ENCODE measurements around the gene ECHDC3.

ECHDC3 gene

DNA sequence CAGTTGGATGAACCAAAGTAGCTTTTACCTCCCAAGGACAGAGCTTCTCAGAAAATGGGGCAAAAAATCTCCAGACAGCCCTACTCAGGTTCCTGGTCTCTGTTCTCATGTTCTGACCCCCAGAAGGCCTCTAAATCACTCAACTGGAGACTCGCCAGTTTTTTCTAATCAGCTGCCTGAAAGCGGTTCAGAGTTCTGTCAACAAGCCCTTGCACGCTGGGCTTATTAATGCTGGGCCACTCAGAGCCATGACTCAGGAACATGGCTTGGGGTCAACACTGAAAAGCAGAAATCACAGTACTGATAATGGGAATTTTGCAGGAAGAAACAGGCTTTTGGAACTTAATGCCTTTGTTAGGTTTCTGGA, 15.3 kb downstream of the ECHDC3 start (continued):
- no peak for TF ChIP-seq ZNF324 (tag by site-specific recombination; IDR thresholded peaks at IDR 0.05)
- TF ChIP-seq ZNF24 (tag by site-specific recombination; IDR thresholded peaks at IDR 0.05), result no peak
- no peak; the same call in 1 of the 2 replicates for TF ChIP-seq PATZ1 (tag by site-specific recombination; IDR thresholded peaks at IDR 0.05)
- TF ChIP-seq PRDM6 (tag by site-specific recombination; IDR thresholded peaks at IDR 0.05), result peak; percentile 47; the same call in 1 of the 2 replicates
- no peak for TF ChIP-seq RBAK (tag by site-specific recombination; IDR thresholded peaks at IDR 0.05)
- TF ChIP-seq ZNF624 (tag by site-specific recombination; IDR thresholded peaks at IDR 0.05), result no peak
- TF ChIP-seq BCL11B (tag by site-specific recombination; IDR thresholded peaks at IDR 0.05; ENCODE audit: low read depth), result no peak
- no peak for TF ChIP-seq ZNF140 (tag by site-specific recombination; IDR thresholded peaks at IDR 0.05)
- TF ChIP-seq, protein P1, sequence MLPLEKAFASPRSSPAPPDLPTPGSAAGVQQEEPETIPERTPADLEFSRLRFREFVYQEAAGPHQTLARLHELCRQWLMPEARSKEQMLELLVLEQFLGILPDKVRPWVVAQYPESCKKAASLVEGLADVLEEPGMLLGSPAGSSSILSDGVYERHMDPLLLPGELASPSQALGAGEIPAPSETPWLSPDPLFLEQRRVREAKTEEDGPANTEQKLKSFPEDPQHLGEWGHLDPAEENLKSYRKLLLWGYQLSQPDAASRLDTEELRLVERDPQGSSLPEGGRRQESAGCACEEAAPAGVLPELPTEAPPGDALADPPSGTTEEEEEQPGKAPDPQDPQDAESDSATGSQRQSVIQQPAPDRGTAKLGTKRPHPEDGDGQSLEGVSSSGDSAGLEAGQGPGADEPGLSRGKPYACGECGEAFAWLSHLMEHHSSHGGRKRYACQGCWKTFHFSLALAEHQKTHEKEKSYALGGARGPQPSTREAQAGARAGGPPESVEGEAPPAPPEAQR (tag by site-specific recombination; IDR thresholded peaks at IDR 0.05), result no peak
- peak; percentile 22; the same call in 1 of the 2 replicates for TF ChIP-seq ZNF585B (tag by site-specific recombination; IDR thresholded peaks at IDR 0.05)
- TF ChIP-seq ZNF350 (tag by site-specific recombination; IDR thresholded peaks at IDR 0.05), result no peak
- TF ChIP-seq ZNF629 (tag by site-specific recombination; IDR thresholded peaks at IDR 0.05), result peak; percentile 50; the same call in 1 of the 2 replicates
- peak; percentile 82 for TF ChIP-seq FEZF1 (tag by site-specific recombination; IDR thresholded peaks at IDR 0.05)
- TF ChIP-seq ZNF280C (tag by site-specific recombination; IDR thresholded peaks at IDR 0.05), result no peak
- TF ChIP-seq ZFP41 (tag by site-specific recombination; IDR thresholded peaks at IDR 0.05; ENCODE audit: borderline replicate concordance), result no peak
- TF ChIP-seq TCF7L2 (IDR thresholded peaks at IDR 0.05; ENCODE audit: borderline replicate concordance, low read depth, low read length), result no peak
- TF ChIP-seq SETDB1 (IDR thresholded peaks at IDR 0.05; ENCODE audit: insufficient read length, low read length), result no peak
- no peak for TF ChIP-seq ZNF548 (tag by site-specific recombination; IDR thresholded peaks at IDR 0.05)
- TF ChIP-seq ZNF19 (tag by site-specific recombination; IDR thresholded peaks at IDR 0.05; ENCODE audit: low read depth), result no peak
- no peak for TF ChIP-seq MYNN (tag by site-specific recombination; IDR thresholded peaks at IDR 0.05; ENCODE audit: borderline replicate concordance)
- peak; percentile 73 for TF ChIP-seq ZSCAN30 (tag by site-specific recombination; IDR thresholded peaks at IDR 0.05)
- TF ChIP-seq ZNF555 (tag by site-specific recombination; conservative IDR thresholded peaks at IDR 0.05), result no peak
- no peak for TF ChIP-seq ZNF23 (tag by site-specific recombination; IDR thresholded peaks at IDR 0.05; ENCODE audit: borderline replicate concordance)
- no peak for TF ChIP-seq ZNF433 (tag by site-specific recombination; IDR thresholded peaks at IDR 0.05; ENCODE audit: low read depth)
- TF ChIP-seq ZNF155 (tag by site-specific recombination; IDR thresholded peaks at IDR 0.05), result no peak
- TF ChIP-seq ZNF132 (tag by site-specific recombination; IDR thresholded peaks at IDR 0.05; ENCODE audit: borderline replicate concordance), result no peak
- TF ChIP-seq, protein P2, sequence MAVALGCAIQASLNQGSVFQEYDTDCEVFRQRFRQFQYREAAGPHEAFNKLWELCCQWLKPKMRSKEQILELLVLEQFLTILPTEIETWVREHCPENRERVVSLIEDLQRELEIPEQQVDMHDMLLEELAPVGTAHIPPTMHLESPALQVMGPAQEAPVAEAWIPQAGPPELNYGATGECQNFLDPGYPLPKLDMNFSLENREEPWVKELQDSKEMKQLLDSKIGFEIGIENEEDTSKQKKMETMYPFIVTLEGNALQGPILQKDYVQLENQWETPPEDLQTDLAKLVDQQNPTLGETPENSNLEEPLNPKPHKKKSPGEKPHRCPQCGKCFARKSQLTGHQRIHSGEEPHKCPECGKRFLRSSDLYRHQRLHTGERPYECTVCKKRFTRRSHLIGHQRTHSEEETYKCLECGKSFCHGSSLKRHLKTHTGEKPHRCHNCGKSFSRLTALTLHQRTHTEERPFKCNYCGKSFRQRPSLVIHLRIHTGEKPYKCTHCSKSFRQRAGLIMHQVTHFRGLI (tag by site-specific recombination; IDR thresholded peaks at IDR 0.05), result peak; percentile 61; the same call in 1 of the 2 replicates
- TF ChIP-seq ZNF837 (tag by site-specific recombination; IDR thresholded peaks at IDR 0.05), result no peak
- TF ChIP-seq HOXD13 (CRISPR knock-in tag; IDR thresholded peaks at IDR 0.05; ENCODE audit: borderline replicate concordance), result no peak
- TF ChIP-seq ZNF529 (tag by site-specific recombination; IDR thresholded peaks at IDR 0.05; ENCODE audit: insufficient replicate concordance), result no peak
- no peak for TF ChIP-seq ZBTB48 (tag by site-specific recombination; IDR thresholded peaks at IDR 0.05)
- TF ChIP-seq TRIM28 (IDR thresholded peaks at IDR 0.05; ENCODE audit: borderline replicate concordance, low read length), result peak; percentile 85; the same call in 1 of the 2 replicates
- no peak for TF ChIP-seq GLI4 (tag by site-specific recombination; IDR thresholded peaks at IDR 0.05)
- 0 out of 2 replicates have a peak, but pooled peaks have one; percentile 25 for TF ChIP-seq KLF10 (tag by site-specific recombination; IDR thresholded peaks at IDR 0.05)

All from HEK293 (cell line).